GM23248 (cell line): ENCODE data around the gene MYO1E.

Experiments used
- EZH2 ChIP-seq: fragments of 200-600 bp; sonication (generic); IDR thresholded peaks from 2 replicates; pipeline ENCODE4 v1.6.1; 2018; ENCODE audit warnings: antibody characterized with exemption, mild to moderate bottlenecking; ENCODE audit not compliant: insufficient read depth, poor library complexity, severe bottlenecking
- EZH2phosphoT487 ChIP-seq: fragments of 200-600 bp; sonication (generic); IDR thresholded peaks from 2 replicates; pipeline ENCODE4 v1.6.1; 2018; ENCODE audit warnings: antibody characterized with exemption, moderate library complexity, mild to moderate bottlenecking, low read depth; ENCODE audit not compliant: insufficient read depth

DNA sequence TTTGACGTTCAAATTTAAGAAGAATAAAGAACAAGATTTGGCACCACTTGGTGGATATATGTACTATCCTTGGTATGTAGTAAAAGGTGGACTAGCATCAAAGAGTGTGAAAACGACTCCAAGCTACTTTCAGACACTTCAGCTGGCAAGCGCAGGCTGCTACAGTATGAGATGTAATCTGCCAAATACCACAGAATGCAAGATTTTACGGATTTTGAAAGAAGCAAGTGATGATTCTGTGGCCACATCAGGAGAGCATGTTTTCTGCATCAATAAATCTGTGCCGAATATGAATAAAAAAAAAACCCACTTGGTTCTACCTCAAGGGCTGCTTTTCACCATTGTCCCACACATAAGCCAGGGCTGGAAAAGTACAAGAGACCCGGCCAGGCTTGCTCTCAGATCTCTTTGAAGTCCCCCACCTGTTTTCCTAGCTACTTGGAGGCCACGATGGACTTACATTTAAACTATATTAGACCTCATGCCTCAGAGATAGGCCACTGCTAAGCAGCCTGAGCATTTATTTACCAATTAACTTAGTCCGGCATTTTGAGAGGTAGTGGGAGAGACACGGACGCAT lies 37.4 kb downstream of the MYO1E start:
- no peak for TF ChIP-seq EZH2phosphoT487
- TF ChIP-seq EZH2 = no peak
